SJCRH30 (cell line): Measurements from ENCODE around the gene CYP2D6. TPM values are rescaled to one million over a fixed set of nuclear protein-coding genes. Genes with fewer than 3 reads are reported as not detected.
A peak's percentile ranks its signal among the peaks of the same experiment; 100 is the strongest.
"Not testable (repeated sequence)": the region's sequence is repeated elsewhere in the genome, so short reads cannot be mapped to it uniquely, and the experiment has no call there.

Experiments
- DNase-seq, 2 experiments: peaks; one replicate each; pipeline ENCODE4 v3.0.0-alpha.2; 2015 to 2020
- H3K27ac ChIP-seq: fragments of 250-450 bp; sonication (Bioruptor Pico); 2 replicates; pipeline ENCODE4 v1.5.1; 2020; ENCODE audit warnings: mild to moderate bottlenecking, moderate library complexity
- H3K27me3 ChIP-seq: fragments of 250-450 bp; sonication (Bioruptor Pico); 2 replicates; pipeline ENCODE4 v1.5.1; 2020; ENCODE audit warnings: mild to moderate bottlenecking, moderate library complexity
- H3K36me3 ChIP-seq: fragments of 250-450 bp; sonication (Bioruptor Pico); 2 replicates; pipeline ENCODE4 v1.5.1; 2020; ENCODE audit warnings: mild to moderate bottlenecking, moderate library complexity
- H3K4me1 ChIP-seq: fragments of 250-450 bp; sonication (Bioruptor Pico); 2 replicates; pipeline ENCODE4 v1.5.1; 2020; ENCODE audit warnings: mild to moderate bottlenecking, moderate library complexity
- H3K4me3 ChIP-seq: fragments of 250-450 bp; sonication (Bioruptor Pico); 2 replicates; pipeline ENCODE4 v1.5.1; 2020; ENCODE audit warnings: mild to moderate bottlenecking, moderate library complexity
- H3K9me3 ChIP-seq: fragments of 250-450 bp; sonication (Bioruptor Pico); replicated peaks from 2 replicates; pipeline ENCODE4 v1.5.1; 2020; ENCODE audit warnings: mild to moderate bottlenecking, moderate library complexity
- total RNA-seq: library from RNA; depleted of rRNA; stranded (reverse); fragments of >200 nt; shearing (Covaris generic); gene quantifications from 2 replicates; pipeline ENCODE4 v1.2.3, GENCODE V29; 2014

The CYP2D6 gene
- total RNA-seq, 1 experiment from 2014 or later = 0.04 TPM

DNA sequence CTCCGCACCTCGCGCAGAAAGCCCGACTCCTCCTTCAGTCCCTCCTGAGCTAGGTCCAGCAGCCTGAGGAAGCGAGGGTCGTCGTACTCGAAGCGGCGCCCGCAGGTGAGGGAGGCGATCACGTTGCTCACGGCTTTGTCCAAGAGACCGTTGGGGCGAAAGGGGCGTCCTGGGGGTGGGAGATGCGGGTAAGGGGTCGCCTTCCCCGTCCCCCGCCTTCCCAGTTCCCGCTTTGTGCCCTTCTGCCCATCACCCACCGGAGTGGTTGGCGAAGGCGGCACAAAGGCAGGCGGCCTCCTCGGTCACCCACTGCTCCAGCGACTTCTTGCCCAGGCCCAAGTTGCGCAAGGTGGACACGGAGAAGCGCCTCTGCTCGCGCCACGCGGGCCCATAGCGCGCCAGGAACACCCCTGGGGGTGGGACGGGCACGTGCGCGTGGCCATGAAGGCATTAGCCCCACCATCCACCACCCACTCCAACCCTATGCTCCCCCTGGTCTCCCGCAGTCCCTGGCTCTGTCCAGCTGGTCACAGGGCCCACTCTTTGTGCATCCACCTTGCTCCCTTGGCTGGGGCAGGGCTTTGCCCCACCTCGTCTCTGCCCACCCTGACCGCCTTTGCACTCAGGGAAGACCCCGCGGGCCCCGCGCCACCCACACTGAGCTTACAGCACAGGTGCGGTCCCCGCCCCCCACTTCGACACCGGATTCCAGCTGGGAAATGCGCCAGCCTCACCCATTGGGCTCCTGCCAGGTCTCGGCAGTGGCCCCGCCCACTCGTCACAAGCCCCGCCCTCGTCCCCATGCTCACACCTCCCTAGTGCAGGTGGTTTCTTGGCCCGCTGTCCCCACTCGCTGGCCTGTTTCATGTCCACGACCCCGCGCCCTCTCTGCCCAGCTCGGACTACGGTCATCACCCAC, 1.6 kb downstream of the CYP2D6 start:
- not testable (repeated sequence) for H3K27me3 ChIP-seq, H3K36me3 ChIP-seq, H3K4me1 ChIP-seq, H3K4me3 ChIP-seq, H3K9me3 ChIP-seq, H3K27ac ChIP-seq
- peak in 1 of 2 experiments; percentile 11 for DNase-seq

DNA sequence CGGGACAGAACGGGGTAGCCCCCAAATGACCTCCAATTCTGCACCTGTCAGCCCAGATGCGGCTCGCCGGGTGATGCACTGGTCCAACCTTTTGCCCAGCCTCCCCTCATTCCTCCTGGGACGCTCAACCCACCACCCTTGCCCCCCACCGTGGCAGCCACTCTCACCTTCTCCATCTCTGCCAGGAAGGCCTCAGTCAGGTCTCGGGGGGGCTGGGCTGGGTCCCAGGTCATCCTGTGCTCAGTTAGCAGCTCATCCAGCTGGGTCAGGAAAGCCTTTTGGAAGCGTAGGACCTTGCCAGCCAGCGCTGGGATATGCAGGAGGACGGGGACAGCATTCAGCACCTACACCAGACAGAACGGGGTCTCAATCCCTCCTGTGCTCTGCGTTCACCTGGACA, 2.6 kb downstream of the CYP2D6 start:
- H3K9me3 ChIP-seq, H3K4me3 ChIP-seq, H3K36me3 ChIP-seq, H3K27me3 ChIP-seq, DNase-seq, H3K27ac ChIP-seq, H3K4me1 ChIP-seq: not testable (repeated sequence)

DNA sequence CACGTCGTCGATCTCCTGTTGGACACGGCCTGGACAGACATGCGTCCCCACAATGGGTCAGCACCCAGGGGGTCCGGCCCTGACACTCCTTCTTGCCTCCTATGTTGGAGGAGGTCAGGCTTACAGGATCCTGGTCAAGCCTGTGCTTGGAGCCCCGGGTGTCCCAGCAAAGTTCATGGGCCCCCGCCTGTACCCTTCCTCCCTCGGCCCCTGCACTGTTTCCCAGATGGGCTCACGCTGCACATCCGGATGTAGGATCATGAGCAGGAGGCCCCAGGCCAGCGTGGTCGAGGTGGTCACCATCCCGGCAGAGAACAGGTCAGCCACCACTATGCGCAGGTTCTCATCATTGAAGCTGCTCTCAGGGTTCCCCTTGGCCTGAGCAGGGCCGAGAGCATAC, 3.0 kb downstream of the CYP2D6 start:
- H3K27me3 ChIP-seq = no peaks in the 10 kb centered on the region
- DNase-seq = no peak
- no peak overlapping the region for H3K27ac ChIP-seq
- H3K9me3 ChIP-seq = no peaks in the 10 kb centered on the region
- H3K36me3 ChIP-seq = no peaks in the 10 kb centered on the region
- H3K4me1 ChIP-seq = no peaks in the 10 kb centered on the region
- no peak overlapping the region for H3K4me3 ChIP-seq

DNA sequence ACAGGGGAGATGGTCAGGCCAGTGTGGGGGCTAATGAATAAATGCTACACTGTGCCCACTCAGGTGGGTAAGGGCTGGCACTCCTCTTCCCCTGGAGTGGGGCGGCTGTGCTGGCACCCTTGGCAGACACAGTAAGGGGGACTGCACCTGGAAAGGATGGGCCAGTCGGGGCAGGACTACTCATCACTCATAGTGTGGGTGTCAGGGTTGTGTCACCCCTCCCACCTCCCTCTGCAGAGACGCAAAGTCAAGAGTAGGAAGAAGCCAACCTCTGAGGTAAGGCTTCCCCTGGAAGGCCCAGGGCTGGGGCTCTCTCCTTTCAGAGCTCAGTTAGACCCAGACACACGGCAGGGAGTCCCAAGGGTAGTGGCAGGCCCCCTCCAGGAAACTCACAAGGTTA, 7.1 kb downstream of the CYP2D6 start:
- not testable (repeated sequence) for H3K27ac ChIP-seq, H3K4me3 ChIP-seq, H3K27me3 ChIP-seq, H3K36me3 ChIP-seq, DNase-seq, H3K4me1 ChIP-seq, H3K9me3 ChIP-seq

DNA sequence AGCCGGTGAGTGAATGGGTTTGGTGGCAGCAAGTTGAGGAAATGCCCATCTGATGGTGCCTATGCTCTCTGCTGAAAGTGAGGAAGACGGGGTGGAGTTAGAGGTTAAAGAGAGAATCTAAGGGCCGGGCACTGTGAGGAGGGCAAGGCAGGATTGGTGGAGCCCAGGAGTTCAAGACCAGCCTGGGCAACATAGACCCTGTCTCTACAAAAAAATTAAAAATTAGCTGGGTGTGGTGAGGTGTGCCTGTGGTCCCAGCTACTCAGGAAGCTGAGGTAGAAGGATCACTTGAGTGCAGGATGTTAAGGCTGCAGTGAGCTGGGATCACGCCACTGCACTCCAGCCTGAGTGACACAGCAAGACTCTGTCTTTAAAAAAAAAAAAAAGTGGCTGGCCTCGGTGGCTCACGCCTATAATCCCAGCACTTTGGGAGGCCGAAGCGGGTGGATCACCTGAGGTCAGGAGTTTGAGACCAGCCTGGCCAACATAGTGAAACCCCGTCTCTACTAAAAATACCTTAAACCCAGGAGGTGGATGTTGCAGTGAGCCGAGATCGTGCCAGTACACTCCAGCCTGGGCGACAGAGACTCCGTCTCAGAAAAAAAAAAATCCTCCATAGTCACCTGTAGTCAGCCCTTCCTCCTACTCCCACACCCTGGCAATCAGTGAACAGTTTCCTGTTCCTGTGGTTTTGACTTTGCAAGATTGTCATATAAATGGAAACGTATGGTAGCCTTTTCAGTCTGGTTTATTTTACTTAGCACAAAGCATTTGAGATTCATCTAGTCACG, 10.2 kb downstream of the CYP2D6 start:
- H3K4me3 ChIP-seq, DNase-seq, H3K36me3 ChIP-seq, H3K4me1 ChIP-seq, H3K9me3 ChIP-seq, H3K27ac ChIP-seq, H3K27me3 ChIP-seq: not testable (repeated sequence)

DNA sequence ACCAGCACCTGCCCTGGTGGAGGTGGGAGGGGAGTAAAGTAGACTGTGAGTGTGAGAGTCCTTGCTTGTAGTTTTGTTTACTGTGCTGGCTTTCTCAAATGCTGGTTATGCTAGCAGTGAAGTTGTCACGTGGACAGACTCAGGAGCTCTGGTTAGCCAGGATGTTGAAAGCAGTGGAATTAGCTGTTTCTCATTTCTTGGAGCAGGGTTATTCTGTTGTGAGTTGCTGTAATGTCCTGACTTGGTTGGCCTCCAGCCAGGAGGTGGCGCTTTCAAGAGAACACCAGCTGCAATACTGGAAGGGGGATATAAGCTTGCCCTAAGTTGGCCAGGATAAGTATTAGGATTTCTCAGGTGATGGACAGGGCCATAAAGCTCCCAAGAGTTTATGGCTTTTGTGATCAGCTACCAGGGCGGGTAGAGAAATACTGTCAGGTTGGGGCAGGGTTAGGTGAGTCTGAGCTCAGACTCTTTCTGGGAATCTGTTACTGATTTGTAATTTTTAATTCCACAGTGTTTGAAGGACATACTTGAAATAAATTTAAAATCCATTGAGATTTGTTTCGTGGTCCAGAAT, 13.7 kb downstream of the CYP2D6 start:
- Histone ChIP-seq H3K9me3 (no peaks in the 10 kb centered on the region), H3K27ac (no peak overlapping the region), H3K4me3 (no peak overlapping the region), H3K36me3 (no peaks in the 10 kb centered on the region), H3K4me1 (no peaks in the 10 kb centered on the region), H3K27me3 (no peaks in the 10 kb centered on the region)
- DNase-seq = peak in 1 of 2 experiments; percentile 49

DNA sequence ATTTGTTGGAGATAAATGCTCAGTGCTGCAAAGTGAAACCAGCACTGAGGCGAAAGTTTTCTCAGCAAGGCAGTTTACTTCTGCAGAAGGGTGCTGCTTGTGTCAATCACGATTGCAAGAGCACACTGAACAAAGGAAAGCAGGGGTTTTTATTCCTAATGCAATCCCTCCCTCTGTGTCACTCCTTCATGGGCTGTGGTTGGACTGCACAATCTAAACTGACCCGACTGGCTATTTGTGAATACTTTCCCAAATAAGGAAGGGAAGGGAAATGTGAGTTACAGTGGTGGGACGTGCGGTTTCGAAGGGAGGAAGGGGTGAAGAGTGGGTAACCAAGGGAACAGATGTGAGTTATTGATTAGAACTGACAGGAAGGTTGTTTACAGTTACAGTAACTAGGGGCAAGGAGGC, 15.2 kb downstream of the CYP2D6 start:
- DNase-seq, H3K36me3 ChIP-seq: not testable (repeated sequence)

DNA sequence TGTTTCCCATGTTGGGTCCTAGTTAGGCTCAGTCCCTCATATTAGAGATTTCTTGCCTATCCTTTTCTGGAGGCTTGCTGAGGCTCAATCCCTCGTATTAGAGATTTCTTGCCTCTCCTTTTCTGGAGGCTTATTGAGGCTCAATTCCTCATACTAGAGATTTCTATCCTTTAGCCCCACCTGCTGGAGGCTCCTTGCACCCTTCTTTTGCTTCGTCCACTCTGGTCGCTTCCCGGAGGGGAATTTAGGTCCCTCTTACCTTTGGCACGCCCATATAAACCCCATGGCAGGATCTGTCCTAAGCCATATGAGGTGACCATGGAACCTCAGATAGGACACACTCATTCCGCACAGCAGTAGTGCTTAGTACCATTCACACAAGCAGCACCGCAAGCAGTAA, 15.9 kb downstream of the CYP2D6 start:
- DNase-seq = peak in 1 of 2 experiments; percentile 61
- Histone ChIP-seq H3K27me3 (no peaks in the 10 kb centered on the region), H3K36me3 (no peaks in the 10 kb centered on the region), H3K27ac (no peak overlapping the region), H3K4me1 (no peaks in the 10 kb centered on the region), H3K9me3 (no peaks in the 10 kb centered on the region), H3K4me3 (no peak overlapping the region)

More for the DNA sequence above, 15.2 kb downstream of the CYP2D6 start:
- H3K27ac ChIP-seq, H3K9me3 ChIP-seq, H3K4me1 ChIP-seq, H3K27me3 ChIP-seq, H3K4me3 ChIP-seq: not testable (repeated sequence)

DNA sequence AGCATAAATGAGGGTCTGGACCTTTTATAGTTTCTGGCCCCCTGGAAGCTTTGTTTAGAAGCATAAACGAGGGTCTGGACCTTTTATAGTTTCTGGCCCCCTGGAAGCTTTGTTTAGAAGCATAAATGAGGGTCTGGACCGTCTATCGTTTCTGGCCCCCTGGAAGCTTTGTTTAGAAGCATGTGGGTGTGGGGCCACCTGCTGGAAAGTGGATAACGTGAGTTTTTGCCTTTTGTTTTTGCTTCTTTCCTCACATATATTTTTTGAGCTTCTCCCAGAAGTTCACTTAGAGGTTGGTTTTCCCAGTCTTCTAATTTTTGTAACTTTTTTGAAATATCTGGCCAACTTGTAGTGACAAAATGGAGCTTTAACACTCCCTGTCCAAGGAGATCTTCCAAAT, 17.8 kb downstream of the CYP2D6 start:
- not testable (repeated sequence) for H3K36me3 ChIP-seq, H3K4me3 ChIP-seq, H3K27me3 ChIP-seq, H3K9me3 ChIP-seq, H3K27ac ChIP-seq, H3K4me1 ChIP-seq
- peak in 1 of 2 experiments; percentile 42 for DNase-seq

DNA sequence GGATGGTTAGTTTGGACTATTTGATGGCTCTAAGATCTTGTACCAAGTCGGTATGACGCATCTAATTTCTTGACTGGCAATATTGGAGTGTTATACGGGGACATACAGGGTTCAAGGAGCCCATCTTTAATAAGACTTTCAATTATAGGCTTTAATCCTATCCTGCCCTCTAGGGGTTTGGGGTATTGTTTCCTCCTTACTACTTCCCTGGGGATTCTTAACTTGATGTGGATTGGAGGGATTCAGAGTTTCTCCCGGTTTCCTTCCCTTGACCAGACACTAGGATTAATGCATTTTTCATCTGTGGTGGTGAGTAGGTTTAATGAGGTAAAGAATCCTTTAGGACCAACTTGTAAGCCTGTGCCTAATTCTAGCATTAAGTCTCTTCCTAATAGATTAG, 18.8 kb downstream of the CYP2D6 start:
- Histone ChIP-seq H3K27ac (no peak overlapping the region), H3K4me1 (no peaks in the 10 kb centered on the region), H3K9me3 (no peaks in the 10 kb centered on the region), H3K27me3 (no peaks in the 10 kb centered on the region), H3K4me3 (no peak overlapping the region), H3K36me3 (no peaks in the 10 kb centered on the region)
- no peak for DNase-seq

DNA sequence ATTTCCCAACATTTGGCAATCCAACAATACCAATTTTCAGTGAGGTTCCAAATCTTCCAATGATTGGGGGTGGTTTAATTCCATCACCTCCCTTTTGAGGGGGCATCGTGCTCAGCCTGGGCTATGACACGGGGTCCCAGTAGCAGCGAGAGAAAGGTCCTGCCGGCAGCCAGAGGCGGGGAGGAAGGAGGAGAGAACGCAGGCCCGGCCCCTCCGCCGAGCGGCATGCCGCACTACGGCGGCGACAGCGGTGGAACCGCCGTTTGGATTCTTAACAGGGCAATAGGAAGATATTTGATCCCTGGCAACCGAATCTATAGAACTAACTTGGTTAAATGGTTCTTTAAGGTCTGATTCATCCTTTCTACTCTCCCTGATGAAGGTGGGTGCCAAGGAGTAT, 21.8 kb downstream of the CYP2D6 start:
- Histone ChIP-seq H3K36me3 (no peaks in the 10 kb centered on the region), H3K4me3 (no peak overlapping the region), H3K27me3 (no peaks in the 10 kb centered on the region), H3K9me3 (peaks cover 4% of the 10 kb centered on the region; the same call in 1 of the 2 replicates), H3K4me1 (no peaks in the 10 kb centered on the region), H3K27ac (no peak overlapping the region)
- DNase-seq = no peak

DNA sequence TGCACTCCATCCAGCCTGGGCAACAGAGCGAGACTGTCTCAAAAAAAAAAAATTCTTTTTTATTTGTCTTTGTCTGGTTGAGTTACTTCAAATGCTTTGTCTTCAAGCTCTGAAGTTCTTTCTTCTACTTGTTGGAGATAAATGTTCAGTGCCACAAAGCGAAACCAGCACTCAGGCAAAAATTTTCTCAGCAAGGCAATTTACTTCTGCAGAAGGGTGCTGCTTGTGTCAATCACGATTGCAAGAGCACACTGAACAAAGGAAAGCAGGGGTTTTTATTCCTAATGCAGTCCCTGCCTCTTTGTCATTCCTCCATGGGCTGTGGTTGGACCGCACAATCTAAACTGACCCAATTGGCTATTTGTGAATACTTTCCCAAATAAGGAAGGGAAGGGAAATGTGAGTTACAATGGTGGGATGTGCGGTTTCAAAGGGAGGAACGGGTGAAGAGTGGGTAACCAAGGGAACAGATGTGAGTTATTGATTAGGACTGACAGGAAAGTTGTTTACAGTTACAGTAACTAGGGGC, 26.2 kb downstream of the CYP2D6 start:
- peaks cover 13% of the 10 kb centered on the region; the same call in 1 of the 2 replicates for H3K9me3 ChIP-seq
- H3K27me3 ChIP-seq, DNase-seq, H3K4me3 ChIP-seq, H3K36me3 ChIP-seq, H3K4me1 ChIP-seq, H3K27ac ChIP-seq: not testable (repeated sequence)

DNA sequence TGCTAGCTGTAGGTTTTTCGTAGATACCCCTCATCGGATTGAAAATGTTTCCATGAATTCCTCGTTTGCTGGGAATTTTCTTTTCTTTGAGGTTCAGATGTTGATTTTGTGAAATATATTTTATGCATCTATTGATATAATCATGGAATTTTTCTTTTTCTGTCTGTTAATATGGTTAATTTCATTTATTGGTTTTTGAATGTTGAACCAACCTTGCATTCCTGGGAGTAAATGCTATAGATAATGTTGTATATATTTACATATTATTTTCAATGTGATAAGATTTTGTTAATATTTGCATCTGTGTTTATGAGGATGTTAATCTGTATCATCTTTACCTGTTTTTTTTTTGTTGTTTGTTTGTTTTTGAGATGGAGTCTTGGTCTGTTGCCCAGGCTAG, 29.4 kb downstream of the CYP2D6 start:
- H3K9me3 ChIP-seq = peaks cover 13% of the 10 kb centered on the region; the same call in 1 of the 2 replicates
- no peaks in the 10 kb centered on the region for H3K36me3 ChIP-seq
- no peaks in the 10 kb centered on the region for H3K4me1 ChIP-seq
- no peak for DNase-seq
- no peak overlapping the region for H3K4me3 ChIP-seq
- no peaks in the 10 kb centered on the region for H3K27me3 ChIP-seq
- no peak overlapping the region for H3K27ac ChIP-seq

DNA sequence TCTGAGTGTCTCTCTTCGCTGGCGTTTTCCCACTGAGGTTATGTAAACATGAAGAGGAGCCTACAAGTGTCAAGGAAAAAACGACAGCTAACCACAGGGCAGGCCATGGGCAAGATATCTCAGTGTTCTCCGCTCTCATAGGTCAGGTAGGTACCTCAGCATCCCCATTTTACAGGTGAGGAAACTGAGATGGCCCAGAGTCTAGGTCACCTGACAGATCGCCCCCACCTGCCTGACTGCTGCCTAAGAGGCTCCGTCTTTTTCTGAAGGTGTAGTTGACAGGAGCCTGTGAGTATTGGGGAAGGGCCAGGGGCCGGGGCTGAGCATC, 39.2 kb downstream of the CYP2D6 start:
- Histone ChIP-seq H3K27me3 (no peaks in the 10 kb centered on the region), H3K36me3 (peaks cover 12% of the 10 kb centered on the region), H3K27ac (peak overlapping the region; percentile 35; the same call in 1 of the 2 replicates), H3K4me1 (no peaks in the 10 kb centered on the region), H3K4me3 (peak overlapping the region; percentile 83), H3K9me3 (no peaks in the 10 kb centered on the region)
- DNase-seq = no peak
